ENCODE measurements around the gene PTPN3. TPM values are rescaled to one million over a fixed set of nuclear protein-coding genes. Genes with fewer than 3 reads are reported as not detected.

Gene PTPN3
- total RNA-seq, 4 donors from 2014 or later = 31.6 to 64.0 (median 38.7) TPM

- no peak overlapping the region for H3K4me3 ChIP-seq
- peaks cover 57% of the 10 kb centered on the region for H3K36me3 ChIP-seq
- TF ChIP-seq, protein P1, sequence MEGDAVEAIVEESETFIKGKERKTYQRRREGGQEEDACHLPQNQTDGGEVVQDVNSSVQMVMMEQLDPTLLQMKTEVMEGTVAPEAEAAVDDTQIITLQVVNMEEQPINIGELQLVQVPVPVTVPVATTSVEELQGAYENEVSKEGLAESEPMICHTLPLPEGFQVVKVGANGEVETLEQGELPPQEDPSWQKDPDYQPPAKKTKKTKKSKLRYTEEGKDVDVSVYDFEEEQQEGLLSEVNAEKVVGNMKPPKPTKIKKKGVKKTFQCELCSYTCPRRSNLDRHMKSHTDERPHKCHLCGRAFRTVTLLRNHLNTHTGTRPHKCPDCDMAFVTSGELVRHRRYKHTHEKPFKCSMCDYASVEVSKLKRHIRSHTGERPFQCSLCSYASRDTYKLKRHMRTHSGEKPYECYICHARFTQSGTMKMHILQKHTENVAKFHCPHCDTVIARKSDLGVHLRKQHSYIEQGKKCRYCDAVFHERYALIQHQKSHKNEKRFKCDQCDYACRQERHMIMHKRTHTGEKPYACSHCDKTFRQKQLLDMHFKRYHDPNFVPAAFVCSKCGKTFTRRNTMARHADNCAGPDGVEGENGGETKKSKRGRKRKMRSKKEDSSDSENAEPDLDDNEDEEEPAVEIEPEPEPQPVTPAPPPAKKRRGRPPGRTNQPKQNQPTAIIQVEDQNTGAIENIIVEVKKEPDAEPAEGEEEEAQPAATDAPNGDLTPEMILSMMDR (IDR thresholded peaks at IDR 0.05) = no peak
- TF ChIP-seq POLR2A (IDR thresholded peaks at IDR 0.05) (no peak), EP300 (IDR thresholded peaks at IDR 0.05) (no peak)
- 87% methylated on average over 12 of the region's 12 CpGs for WGBS
- H3K9me3 ChIP-seq = no peaks in the 10 kb centered on the region
- no peak for DNase-seq (ENCODE audit: low spot score in 2 of 2)
- H3K27ac ChIP-seq = no peak overlapping the region
- no peaks in the 10 kb centered on the region for H3K27me3 ChIP-seq
- no peaks in the 10 kb centered on the region for H3K4me1 ChIP-seq
Measured at GRCh38 chr9:109409773-109410397, 88.2 kb downstream of the PTPN3 start.

- H3K27ac ChIP-seq = no peak overlapping the region
- no peaks in the 10 kb centered on the region for H3K27me3 ChIP-seq
- H3K4me3 ChIP-seq = no peak overlapping the region
- DNase-seq (ENCODE audit: low spot score in 2 of 2) = peak in 1 of 2 donors; percentile 28
- peaks cover 54% of the 10 kb centered on the region for H3K36me3 ChIP-seq
- no peaks in the 10 kb centered on the region for H3K9me3 ChIP-seq
- WGBS = 84% methylated on average over 6 of the region's 6 CpGs
- TF ChIP-seq POLR2AphosphoS5 (IDR thresholded peaks at IDR 0.05) = no peak
- no peak for TF ChIP-seq EP300 (IDR thresholded peaks at IDR 0.05)
- no peak for TF ChIP-seq POLR2A (IDR thresholded peaks at IDR 0.05)
- TF ChIP-seq, protein P1 (IDR thresholded peaks at IDR 0.05) = no peak
- no peaks in the 10 kb centered on the region for H3K4me1 ChIP-seq
Measured at GRCh38 chr9:109408759-109409462, 89.2 kb downstream of the PTPN3 start.

DNA sequence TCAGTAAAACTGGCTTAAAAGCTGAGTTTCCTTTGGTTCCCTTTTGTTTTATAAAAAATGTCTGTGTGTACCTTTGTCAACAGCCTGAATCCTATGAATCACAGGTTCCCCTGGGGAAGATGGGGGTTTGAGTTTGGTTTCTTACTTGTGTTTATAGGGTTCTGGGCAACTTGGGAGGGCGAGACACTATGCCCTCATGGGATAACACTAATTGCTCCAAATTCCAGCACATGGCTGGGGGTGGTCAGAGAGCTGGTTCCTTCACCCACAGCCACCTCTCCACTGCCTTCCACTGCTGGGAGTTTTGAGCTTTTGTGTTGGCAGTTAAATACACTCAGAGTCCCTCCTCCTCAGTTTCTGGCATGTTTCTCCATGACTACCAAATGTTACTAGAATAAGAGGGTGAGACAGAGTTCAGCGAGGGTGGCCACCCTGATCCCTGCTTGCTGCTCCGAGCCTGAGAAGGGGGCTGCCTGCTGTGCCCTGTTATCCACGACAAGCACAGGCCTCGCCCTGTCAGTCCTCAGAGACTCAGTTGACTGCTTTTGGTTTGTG, 94.3 kb downstream of the PTPN3 start:
- WGBS = 74% methylated on average over 5 of the region's 5 CpGs

DNA sequence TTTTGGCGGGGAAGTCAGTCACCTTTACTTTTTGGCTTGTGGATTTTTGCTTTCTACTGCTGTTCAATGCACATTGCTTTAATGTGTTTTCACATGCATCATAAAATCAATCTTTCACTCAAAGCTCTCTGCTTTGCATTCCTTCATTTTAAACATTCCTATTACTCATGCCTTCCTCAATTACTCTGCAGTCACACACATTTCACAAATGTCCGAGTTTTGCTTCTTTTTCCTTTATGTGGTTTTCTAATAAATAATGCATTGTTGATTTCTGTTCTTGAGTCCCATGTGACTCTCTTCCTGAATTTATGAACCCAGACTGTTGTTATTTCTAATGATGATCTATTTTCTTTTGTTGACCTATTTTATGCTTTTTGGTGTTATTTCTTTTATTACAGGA, 95.0 kb downstream of the PTPN3 start:
- TF ChIP-seq EP300 (IDR thresholded peaks at IDR 0.05) (no peak), POLR2AphosphoS5 (IDR thresholded peaks at IDR 0.05) (no peak), POLR2A (IDR thresholded peaks at IDR 0.05) (no peak)
- TF ChIP-seq, protein P1 (IDR thresholded peaks at IDR 0.05) = no peak
- DNase-seq (ENCODE audit: low spot score in 2 of 2) = no peak
- Histone ChIP-seq H3K27me3 (no peaks in the 10 kb centered on the region), H3K4me3 (no peak overlapping the region), H3K27ac (no peak overlapping the region), H3K9me3 (no peaks in the 10 kb centered on the region), H3K36me3 (peaks cover 75% of the 10 kb centered on the region), H3K4me1 (no peaks in the 10 kb centered on the region)
- 75% methylated on average over 2 of the region's 2 CpGs for WGBS

More for the DNA sequence above, 94.3 kb downstream of the PTPN3 start:
- DNase-seq (ENCODE audit: low spot score in 2 of 2) = no peak
- Histone ChIP-seq H3K4me3 (no peak overlapping the region), H3K36me3 (peaks cover 76% of the 10 kb centered on the region), H3K27ac (no peak overlapping the region), H3K9me3 (no peaks in the 10 kb centered on the region), H3K27me3 (no peaks in the 10 kb centered on the region), H3K4me1 (no peaks in the 10 kb centered on the region)
- TF ChIP-seq EP300 (IDR thresholded peaks at IDR 0.05) (no peak), POLR2A (IDR thresholded peaks at IDR 0.05) (no peak), POLR2AphosphoS5 (IDR thresholded peaks at IDR 0.05) (no peak)

- H3K36me3 ChIP-seq = peaks cover 79% of the 10 kb centered on the region
- no peak overlapping the region for H3K4me3 ChIP-seq
- H3K4me1 ChIP-seq = no peaks in the 10 kb centered on the region
- H3K9me3 ChIP-seq = no peaks in the 10 kb centered on the region
- TF ChIP-seq EP300 (IDR thresholded peaks at IDR 0.05) = no peak
- TF ChIP-seq, protein P1 (IDR thresholded peaks at IDR 0.05) = no peak
- TF ChIP-seq POLR2A (IDR thresholded peaks at IDR 0.05) = no peak
- no peak for TF ChIP-seq POLR2AphosphoS5 (IDR thresholded peaks at IDR 0.05)
- WGBS = 59% methylated on average over 4 of the region's 4 CpGs
- no peak for DNase-seq (ENCODE audit: low spot score in 2 of 2)
- H3K27ac ChIP-seq = no peak overlapping the region
- no peaks in the 10 kb centered on the region for H3K27me3 ChIP-seq
Measured at GRCh38 chr9:109401990-109402318, 96.2 kb downstream of the PTPN3 start.
